HEK293 (cell line): ENCODE measurements around the gene SNAP47.

Source experiments
- CTCF ChIP-seq: fragments of 450-650 bp; formaldehyde crosslinking; IDR thresholded peaks from 2 replicates; pipeline ENCODE4 v1.5.1; 2016; ENCODE audit warnings: missing biosample characterization, missing genetic modification characterization
- MEIS1 ChIP-seq: sonication (generic); formaldehyde crosslinking; IDR thresholded peaks from 2 replicates; pipeline ENCODE4 v1.8.1; 2022; ENCODE audit warnings: missing genetic modification reagents, mild to moderate bottlenecking, borderline replicate concordance
- ZNF121 ChIP-seq: fragments of 450-650 bp; formaldehyde crosslinking; IDR thresholded peaks from 2 replicates; pipeline ENCODE4 v1.5.1; 2016; ENCODE audit warnings: missing biosample characterization, missing genetic modification characterization
- ZNF174 ChIP-seq: fragments of 450-650 bp; formaldehyde crosslinking; IDR thresholded peaks from 2 replicates; pipeline ENCODE4 v1.5.0; 2017; ENCODE audit warnings: missing biosample characterization, mild to moderate bottlenecking, missing genetic modification characterization
- ZNF324 ChIP-seq: fragments of 450-650 bp; formaldehyde crosslinking; IDR thresholded peaks from 2 replicates; pipeline ENCODE4 v1.5.1; 2016; ENCODE audit warnings: missing biosample characterization, missing genetic modification characterization
- ZNF341 ChIP-seq: fragments of 450-650 bp; formaldehyde crosslinking; IDR thresholded peaks from 2 replicates; pipeline ENCODE4; 2016; ENCODE audit warnings: low read depth, missing biosample characterization, missing genetic modification characterization
- ZNF670 ChIP-seq: fragments of 450-650 bp; formaldehyde crosslinking; IDR thresholded peaks from 2 replicates; pipeline ENCODE4 v1.5.1; 2016; ENCODE audit warnings: missing biosample characterization, missing genetic modification characterization, low read depth

- TF ChIP-seq CTCF (tag by site-specific recombination) = no peak
- no peak for TF ChIP-seq ZNF324 (tag by site-specific recombination)
- no peak for TF ChIP-seq ZNF670
- TF ChIP-seq ZNF121 (tag by site-specific recombination) = no peak
- TF ChIP-seq MEIS1 (CRISPR knock-in tag) = no peak
- no peak for TF ChIP-seq ZNF174
- TF ChIP-seq ZNF341 = no peak
Observed at GRCh38 chr1:227729144-227729880, 5.9 kb upstream of the SNAP47 start.
